Stimulated activated CD8-positive, alpha-beta memory T cell treated with anti-CD3 and anti-CD28 coated beads, Interleukin-2, amount 100 ng/mL, for 1 hour (primary cell): ENCODE results near the gene ZNF592.
"Not testable (repeated sequence)": the region's sequence is repeated elsewhere in the genome, so short reads cannot be mapped to it uniquely, and the experiment has no call there.

ENCODE experiments used
- DNase-seq, 2 donors: peaks; one replicate each; pipeline ENCODE4 v3.0.0-alpha.2; 2020; ENCODE audit warnings: low read depth in 2 of 2

The ZNF592 gene

GRCh38 chr15:84741121-84741520 is 7.3 kb upstream of the ZNF592 start:
- DNase-seq: no peak

- peak; percentile 48 to 54 for DNase-seq
Observed at GRCh38 chr15:84747416-84748273, 747 bp upstream of the ZNF592 start.

DNA sequence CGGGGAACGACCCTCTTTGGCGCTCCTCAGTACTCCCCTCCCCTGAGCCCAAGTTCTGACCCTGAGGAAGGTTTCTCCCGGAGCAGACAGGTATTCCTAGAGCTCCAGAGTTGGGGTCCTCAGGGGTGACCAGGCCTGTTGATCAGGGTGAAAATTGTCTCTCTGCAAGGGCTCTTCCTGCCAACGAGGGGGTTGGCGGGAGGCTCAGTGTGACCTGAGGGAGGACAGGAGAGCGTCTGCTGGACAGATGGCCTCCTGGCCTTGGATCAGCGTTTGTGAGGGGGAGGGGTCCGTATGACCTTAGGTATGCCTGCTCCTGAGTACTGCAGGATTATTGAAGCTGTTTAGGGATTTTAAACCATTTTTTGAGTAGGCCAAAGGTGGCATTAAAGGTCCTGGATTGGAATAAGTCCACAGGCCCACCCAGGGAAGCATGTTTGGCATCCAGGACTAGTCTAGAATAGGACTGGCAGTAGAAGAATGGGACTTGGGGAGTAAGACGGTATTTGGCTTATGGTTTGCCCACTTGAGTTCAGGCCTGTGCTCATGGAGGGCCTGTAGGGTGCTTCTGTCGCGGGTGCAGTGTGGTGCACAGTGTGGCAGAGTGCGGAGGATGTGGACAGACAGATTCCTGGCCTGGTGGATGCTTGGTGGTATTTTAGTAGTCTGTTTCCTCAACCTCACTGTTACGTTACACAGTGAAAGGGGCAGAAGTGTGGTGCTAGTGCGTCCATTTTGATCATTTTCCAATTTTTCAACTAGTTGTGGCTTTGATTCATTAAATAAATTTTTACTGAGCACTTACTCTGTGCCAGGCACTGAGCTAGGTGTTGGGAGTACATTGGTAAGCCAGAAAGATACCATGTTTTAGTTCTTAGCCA is 959 bp downstream of the ZNF592 start:
- no peak for DNase-seq

DNA sequence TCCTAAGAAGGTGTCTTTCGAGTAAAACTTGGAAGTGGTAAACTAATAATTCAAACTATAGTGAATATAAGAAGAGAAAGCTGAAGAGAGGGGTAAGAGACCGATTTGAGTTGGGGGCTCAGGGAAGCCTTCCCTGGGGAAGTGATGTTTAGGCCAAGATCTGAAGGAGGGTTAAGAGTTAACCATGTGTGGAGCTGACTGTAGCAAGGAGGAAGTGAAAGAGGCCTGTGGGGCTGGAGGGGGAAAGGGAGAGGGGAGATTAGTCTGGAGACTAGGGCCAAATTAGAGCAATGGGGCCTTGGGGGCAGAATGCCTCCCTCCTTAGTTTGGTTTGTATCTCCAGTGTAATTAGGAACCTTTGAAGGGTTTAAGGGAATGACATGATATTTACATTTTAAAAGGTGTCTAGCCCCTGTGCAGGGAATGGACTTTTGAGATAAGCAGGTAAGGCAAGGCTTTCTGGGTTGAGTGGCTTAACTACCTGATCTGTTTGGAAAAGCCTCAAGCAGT is 2.2 kb downstream of the ZNF592 start:
- DNase-seq: no peak

- DNase-seq: not testable (repeated sequence)
Observed at GRCh38 chr15:84751721-84752120, 3.3 kb downstream of the ZNF592 start.

DNA sequence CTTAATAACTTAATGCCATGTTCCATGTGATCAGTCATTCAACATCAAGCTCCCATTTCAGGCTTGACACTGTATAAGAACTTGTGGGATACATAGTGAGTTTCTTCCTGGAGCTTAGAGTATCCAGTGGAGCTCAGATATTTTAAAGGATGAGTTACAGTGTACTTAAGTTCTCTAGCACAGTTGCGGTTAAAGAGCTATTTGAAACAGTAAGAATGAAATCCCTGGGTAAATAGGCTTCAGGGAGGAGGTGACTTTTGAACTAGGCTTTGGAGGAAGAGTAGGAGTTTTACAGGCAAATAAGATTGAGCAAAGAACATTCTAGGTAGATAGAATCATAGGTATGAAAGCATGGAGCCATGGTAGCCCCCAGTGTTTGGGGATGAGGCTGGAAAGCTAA is 3.8 kb downstream of the ZNF592 start:
- DNase-seq: no peak

GRCh38 chr15:84752700-84753099 is 4.3 kb downstream of the ZNF592 start:
- no peak for DNase-seq

DNA sequence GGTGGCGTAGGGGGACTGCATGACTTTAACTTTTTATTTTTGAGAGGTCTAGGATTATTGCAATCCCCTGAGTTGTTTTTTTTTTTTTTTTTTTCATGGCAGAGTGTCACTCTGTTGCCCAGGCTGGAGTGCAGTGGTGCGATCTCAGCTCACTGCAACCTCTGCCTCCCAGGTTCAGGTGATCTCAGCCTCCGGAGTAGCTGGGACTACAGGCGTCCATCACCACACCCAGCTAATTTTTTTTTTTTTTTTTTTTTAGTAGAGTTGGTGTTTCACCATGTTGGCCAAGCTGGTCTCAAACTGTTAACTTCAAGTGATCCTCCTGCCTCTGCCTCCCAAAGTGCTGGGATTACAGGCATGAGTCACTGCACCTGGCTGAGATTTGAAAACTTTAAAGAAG is 6.5 kb downstream of the ZNF592 start:
- not testable (repeated sequence) for DNase-seq

DNA sequence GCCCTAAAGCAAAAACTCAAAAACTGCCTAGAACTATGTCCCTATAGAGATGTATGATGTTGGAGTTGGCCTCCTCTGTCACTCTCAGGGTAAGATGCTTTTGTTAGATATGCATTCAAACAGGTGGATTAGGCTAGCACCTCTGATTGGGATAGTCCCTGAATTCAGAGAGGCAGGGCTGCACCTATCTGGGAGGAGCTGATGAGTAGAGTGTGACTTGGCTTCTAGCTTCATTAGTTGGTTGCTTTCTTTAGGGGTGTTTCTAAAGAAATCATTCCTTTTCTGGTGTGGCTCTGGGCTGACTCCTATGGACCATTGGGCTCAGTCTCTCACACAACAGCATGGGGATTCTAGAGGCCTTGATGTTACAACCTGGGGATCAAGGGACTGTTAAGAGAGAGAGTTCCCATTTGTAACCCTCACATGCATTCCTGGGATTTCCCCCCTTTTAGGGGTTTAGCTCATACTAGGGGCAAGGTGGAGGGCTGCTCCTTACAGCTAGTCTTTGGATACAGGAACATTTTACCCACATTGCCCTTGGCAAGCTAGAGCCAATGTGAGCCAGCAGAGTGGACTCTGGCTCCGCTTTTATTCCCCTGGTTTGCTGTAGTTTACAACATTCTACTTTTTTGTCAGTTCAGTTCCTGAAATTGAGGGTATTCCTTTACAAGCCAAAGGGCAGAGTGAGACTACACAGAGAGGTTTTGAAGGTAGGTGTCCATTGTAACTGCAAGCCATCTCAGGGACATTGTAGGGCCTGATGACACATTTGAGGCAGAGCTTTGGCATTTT is 7.5 kb downstream of the ZNF592 start:
- no peak for DNase-seq

- no peak for DNase-seq
Observed at GRCh38 chr15:84759018-84759417, 10.6 kb downstream of the ZNF592 start.

DNA sequence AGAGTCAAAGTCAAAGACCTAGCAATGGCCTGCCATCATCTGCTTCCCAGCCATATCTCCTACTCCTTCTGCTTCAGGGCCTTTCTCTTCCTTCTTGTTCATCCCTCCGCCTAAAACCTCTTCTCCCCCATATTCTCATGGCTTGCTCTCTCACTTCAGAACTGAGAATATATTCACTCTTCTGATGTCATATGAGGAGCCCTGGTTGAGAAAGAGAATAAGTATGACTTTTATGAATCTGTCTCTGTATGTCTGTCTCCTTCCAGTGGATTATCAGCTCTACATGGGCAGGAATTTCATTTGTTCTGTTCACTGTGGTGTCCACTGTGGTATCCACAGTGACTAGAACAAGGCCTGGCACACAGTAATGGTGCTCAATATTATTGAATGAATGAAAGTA is 11.8 kb downstream of the ZNF592 start:
- DNase-seq: no peak

DNA sequence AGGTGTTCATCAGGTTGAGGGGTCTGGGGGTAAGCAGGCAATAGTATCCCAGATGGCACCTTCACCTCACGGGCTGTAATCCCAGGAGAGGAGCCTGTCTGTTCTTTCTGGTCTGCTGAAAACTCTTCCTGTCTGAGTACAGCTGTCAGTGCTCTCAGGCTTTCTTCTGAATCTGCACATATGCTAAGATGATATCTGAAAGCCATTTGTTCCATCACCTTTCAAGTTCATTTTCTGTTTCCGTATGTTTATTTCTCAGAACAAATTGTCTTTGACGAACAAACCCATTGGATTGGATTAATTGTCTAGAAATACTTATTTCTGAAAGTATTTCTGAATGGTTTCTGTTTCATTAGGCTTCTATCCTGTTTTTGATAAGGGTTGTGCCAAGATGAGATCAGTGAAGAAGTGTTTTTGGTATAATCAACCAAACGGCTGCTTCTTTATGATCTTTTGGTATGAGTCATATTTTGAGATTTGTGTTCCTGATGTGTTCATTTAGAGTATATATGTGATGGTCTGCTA is 13.3 kb downstream of the ZNF592 start:
- no peak for DNase-seq

DNA sequence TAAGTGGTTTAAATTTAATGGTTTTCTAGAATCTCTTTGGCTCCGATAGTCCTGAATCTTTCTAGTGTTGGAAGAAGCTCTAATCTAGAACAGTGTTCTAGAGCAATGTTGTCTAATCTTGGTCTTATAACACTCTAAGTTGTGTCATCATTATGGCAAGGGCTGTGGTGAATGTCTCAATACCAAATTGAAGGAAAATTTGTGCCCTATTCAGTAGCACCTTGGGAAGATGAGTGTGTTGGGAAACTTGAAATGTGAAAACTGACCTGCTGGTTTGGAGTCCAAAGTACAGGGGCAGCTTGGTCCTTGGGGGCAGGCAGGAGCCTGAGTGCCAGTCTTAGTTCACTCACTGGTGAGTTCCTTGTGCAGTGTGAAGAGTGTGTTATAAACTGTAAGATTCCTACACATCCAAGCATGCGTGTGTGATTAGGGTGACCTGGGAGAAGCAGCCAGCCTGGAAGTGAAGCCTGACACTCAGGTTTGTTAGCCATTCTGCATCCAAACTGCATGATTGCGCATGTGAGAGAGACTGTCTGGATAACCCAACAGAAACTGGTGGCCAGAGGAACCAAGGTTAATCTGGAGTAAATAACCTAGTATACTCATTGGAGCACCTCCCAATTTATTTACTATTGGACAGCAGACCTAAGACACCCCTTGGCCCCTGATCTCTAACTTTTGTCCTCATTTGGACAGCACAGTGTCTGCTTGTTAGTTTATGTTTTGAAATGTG is 14.6 kb downstream of the ZNF592 start:
- no peak for DNase-seq

DNA sequence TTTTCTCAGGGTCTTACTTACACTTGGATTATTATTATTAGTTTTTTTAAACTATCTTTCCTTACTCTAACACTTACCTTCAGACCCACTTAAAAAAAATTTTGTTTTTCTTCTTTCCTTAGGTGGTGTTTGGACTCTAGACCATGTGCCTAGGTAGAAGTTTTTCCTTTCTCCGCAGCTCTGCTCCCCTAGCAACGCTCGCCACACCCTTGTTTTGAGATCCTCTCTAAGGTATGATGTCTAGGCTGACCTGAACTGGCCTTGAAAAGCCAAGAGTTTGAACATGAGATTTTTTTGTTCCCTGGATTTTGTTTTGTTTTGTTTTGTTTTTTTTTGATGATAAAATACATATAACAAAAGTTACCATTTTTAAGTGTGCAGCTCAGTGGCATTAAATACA is 16.2 kb downstream of the ZNF592 start:
- DNase-seq: no peak

DNA sequence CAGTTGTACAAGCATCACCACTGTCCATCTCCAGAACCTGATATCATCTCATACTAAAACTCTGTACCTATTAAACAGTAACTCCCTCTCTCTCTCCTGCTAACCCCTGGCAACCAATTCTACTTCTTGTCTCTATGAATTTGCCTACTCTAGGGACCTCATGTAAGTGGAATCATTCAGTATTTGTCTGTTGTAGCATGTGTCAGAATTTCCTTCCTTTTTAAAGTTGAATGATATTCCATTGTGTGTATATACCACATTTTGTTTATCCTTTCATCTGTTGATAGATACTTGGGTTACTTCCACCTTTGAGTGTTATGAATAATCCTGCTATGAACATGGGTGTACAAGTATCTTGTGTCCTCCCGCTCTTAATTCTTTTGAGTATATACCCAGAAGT is 16.6 kb downstream of the ZNF592 start:
- DNase-seq: no peak

GRCh38 chr15:84765675-84766074 is 17.3 kb downstream of the ZNF592 start:
- no peak for DNase-seq

GRCh38 chr15:84766461-84767035 is 18.2 kb downstream of the ZNF592 start:
- no peak for DNase-seq

- DNase-seq: no peak
Observed at GRCh38 chr15:84772031-84772430, 23.6 kb downstream of the ZNF592 start.

- no peak for DNase-seq
Observed at GRCh38 chr15:84772467-84772866, 24.1 kb downstream of the ZNF592 start.

DNA sequence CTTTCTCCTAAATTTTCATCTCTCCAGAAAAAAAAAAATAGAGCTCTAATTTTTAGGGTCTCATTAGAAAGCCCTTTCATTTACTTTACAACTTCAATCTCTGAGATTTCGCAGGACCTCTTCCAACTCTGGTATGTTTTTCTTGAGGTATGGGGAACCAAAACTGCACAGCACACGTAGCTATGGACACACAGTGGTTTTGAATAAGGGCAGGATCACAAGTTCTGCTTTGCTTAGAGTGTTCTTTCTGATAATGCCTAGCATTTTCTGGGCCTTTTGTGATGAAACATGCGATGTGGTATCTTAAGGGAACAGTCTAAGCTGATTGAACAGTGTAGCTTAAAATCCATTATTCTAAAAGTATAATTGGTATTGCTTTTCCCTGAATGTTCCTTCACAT is 25.3 kb downstream of the ZNF592 start:
- no peak for DNase-seq
